NT2/D1 (cell line): ENCODE results near the gene SH3RF2.

Source experiments
- SUZ12 ChIP-seq: IDR thresholded peaks from 2 replicates; pipeline ENCODE4 v1.6.1; 2011; ENCODE audit not compliant: insufficient read length, insufficient read depth; ENCODE audit errors: extremely low read depth
- YY1 ChIP-seq: IDR thresholded peaks from 2 replicates; pipeline ENCODE4 v1.6.1; 2011; ENCODE audit not compliant: insufficient read length, insufficient read depth
- ZNF274 ChIP-seq: IDR thresholded peaks from 2 replicates; pipeline ENCODE4 v1.6.1; 2011; ENCODE audit warnings: mild to moderate bottlenecking, low read depth, low read length

- no peak for TF ChIP-seq ZNF274
- TF ChIP-seq YY1, result no peak
- no peak for TF ChIP-seq SUZ12
These were observed 173.0 kb downstream of the SH3RF2 start for GRCh38 chr5:146109379-146109778.
